AG04449 (cell line): ENCODE measurements around the gene MYBPH.

Source experiments
- CTCF ChIA-PET: fragments of 350-600 bp; formaldehyde crosslinking; extraction: SDS; loops from one replicate; lab custom pipeline; 2021; ENCODE audit warnings: antibody characterized with exemption; lab: Yijun Ruan, JAX
- POLR2A ChIA-PET: fragments of 400-600, 350-600 bp; formaldehyde crosslinking; extraction: SDS; loops from one replicate; lab custom pipeline; 2020; ENCODE audit warnings: antibody characterized with exemption, inconsistent platforms; lab: Yijun Ruan, JAX
- DNase-seq: peaks from one replicate; pipeline ENCODE4 v3.0.0-alpha.2; 2010; ENCODE audit warnings: low read depth, low spot score
- H3K4me3 ChIP-seq: 2 replicates; pipeline ENCODE4 v1.5.1; 2011; ENCODE audit warnings: low read depth, mild to moderate bottlenecking, control low read depth, low read length
- TF ChIP-seq, protein P1 (sequence below): IDR thresholded peaks from one replicate; pipeline ENCODE4 v1.5.1; 2011; ENCODE audit warnings: mild to moderate bottlenecking, moderate library complexity, low read length, control low read depth, inconsistent platforms; ENCODE audit not compliant: insufficient read depth; ENCODE audit errors: missing control alignments

The MYBPH gene

DNA sequence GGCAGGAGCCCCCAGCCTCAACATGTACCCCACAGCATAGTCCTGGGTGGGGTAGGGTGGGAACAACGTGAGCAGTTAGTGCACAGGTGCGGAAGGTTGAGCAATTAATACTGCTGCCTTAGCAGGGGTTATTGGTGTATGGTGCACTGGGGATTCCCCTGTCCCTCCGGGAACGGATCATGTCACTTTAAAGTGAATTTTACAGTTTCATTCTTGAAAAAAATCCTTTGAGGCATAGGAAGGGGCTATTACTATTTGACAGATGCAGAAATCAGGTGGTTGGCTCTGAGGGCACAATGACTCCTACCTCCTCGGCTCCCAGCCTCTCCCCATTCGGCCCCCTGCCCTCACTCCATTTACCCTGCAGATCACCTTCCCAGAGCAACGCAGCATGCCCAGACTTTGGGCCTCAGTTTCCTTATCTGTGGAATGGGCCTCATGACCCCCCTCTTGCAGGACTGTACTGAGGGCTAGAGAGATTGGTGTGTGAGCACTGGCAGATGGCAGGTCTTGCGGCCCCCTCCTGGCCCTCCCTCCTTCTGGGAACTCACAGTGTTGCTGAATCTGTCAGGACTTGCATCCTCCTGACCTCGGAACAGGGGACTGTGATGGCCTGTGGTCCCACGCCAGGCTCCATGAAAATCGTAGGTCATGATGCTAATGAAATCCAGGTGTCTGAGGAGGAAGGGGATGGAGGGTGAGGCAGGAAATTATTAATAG, 5.1 kb upstream of the MYBPH start:
- TF ChIP-seq, protein P1, sequence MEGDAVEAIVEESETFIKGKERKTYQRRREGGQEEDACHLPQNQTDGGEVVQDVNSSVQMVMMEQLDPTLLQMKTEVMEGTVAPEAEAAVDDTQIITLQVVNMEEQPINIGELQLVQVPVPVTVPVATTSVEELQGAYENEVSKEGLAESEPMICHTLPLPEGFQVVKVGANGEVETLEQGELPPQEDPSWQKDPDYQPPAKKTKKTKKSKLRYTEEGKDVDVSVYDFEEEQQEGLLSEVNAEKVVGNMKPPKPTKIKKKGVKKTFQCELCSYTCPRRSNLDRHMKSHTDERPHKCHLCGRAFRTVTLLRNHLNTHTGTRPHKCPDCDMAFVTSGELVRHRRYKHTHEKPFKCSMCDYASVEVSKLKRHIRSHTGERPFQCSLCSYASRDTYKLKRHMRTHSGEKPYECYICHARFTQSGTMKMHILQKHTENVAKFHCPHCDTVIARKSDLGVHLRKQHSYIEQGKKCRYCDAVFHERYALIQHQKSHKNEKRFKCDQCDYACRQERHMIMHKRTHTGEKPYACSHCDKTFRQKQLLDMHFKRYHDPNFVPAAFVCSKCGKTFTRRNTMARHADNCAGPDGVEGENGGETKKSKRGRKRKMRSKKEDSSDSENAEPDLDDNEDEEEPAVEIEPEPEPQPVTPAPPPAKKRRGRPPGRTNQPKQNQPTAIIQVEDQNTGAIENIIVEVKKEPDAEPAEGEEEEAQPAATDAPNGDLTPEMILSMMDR = no peak
- ChIA-PET POLR2A (no interaction called here), CTCF (interaction anchor here (10.5 kb wide), 1 partner anchor 9 kb away, joined by 94 read pairs; no protein-coding TSS in a partner anchor)
- DNase-seq = no peak
- no peak overlapping the region for H3K4me3 ChIP-seq

DNA sequence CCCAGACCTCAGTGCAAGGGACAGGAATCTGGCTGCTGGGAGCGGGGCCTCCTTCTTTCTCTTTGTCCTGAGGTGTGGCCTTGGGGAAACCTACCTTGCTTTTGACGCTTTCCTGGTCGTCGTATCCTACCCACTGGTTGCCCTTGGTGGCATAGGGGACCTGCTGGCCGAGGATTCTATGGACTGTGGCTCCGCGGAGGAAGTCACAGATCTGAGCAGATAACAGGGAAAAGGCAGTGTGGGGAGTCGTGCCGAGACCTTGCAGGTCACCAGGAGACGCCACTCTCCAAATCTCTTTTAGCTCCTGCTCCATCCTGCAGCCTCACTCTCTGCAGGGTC, 4.0 kb upstream of the MYBPH start:
- POLR2A ChIA-PET = interaction anchor here (1.0 kb wide), 1 partner anchor 12 kb away, joined by 3 read pairs; no protein-coding TSS in a partner anchor
- no peak for DNase-seq
- CTCF ChIA-PET = interaction anchor here (1.2 to 15.2 kb wide), 4 partner anchors 8 to 140 kb away, joined by 3 to 209 read pairs (median 49); no protein-coding TSS in a partner anchor
- TF ChIP-seq, protein P1 = no peak
- H3K4me3 ChIP-seq = no peak overlapping the region

DNA sequence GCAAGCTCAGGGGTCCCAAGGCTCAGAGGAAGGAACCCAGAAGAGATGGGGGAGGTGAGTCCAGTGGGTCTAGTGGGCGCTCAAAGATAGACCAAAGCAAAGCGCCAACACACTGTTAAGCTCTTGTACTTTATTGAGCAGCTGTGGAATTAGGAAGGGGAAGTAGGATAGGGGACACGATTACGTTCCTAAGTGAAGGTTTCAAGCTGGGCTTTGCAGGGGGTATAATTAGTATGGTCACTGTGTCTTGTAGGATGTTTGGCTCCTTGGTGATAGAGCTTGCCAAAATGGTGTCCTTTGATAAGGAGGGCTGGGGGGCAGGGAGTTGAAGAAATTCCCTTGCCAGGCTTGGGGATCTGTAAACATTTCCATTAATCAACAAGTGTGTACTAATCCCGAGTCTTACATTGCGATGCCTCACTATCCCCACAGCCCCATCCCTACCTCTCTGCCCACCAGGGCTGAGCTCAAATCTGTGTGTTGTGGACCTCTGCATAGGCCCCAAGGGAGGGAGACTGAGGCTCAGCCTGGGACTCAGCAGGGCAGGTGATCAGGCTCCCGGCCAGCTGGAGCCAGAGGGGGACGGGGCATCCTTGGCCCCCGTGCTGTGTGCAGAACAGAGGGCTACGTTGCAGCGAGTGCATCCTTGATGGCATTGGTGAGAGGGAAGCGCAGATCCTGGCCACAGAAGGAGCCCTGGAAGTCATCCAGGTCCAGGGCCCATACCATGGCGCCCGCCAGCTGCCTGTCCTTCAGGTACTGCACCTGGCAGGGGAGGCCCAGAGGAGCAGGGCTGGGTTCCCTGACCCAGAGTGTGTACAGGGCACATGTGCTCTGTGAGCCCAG, 3.4 kb upstream of the MYBPH start:
- TF ChIP-seq, protein P1 = no peak

GRCh38 chr1:203178083-203178482, 2.5 kb upstream of the MYBPH start:
- CTCF ChIA-PET = interaction anchor here (0.9 to 15.2 kb wide), 5 partner anchors 7 to 138 kb away, joined by 4 to 209 read pairs (median 23); no protein-coding TSS in a partner anchor
- DNase-seq = no peak
- H3K4me3 ChIP-seq = no peak overlapping the region
- TF ChIP-seq, protein P1 = no peak
- POLR2A ChIA-PET = interaction anchor here (0.6 kb wide), 1 partner anchor 599 kb away, joined by 3 read pairs; no protein-coding TSS in a partner anchor

More for the DNA sequence above, 3.4 kb upstream of the MYBPH start:
- POLR2A ChIA-PET = interaction anchor here (1.0 kb wide), 1 partner anchor 13 kb away, joined by 3 read pairs; no protein-coding TSS in a partner anchor
- CTCF ChIA-PET = interaction anchor here (0.9 to 15.2 kb wide), 7 partner anchors 8 to 139 kb away, joined by 3 to 209 read pairs (median 5); no protein-coding TSS in a partner anchor
- H3K4me3 ChIP-seq = no peak overlapping the region
- no peak for DNase-seq

GRCh38 chr1:203177470-203178039, 1.9 kb upstream of the MYBPH start:
- TF ChIP-seq, protein P1 = no peak
- CTCF ChIA-PET = interaction anchor here (1.2 to 15.2 kb wide), 4 partner anchors 8 to 137 kb away, joined by 3 to 209 read pairs (median 14); no protein-coding TSS in a partner anchor
- POLR2A ChIA-PET = interaction anchor here (0.6 kb wide), 1 partner anchor 599 kb away, joined by 3 read pairs; no protein-coding TSS in a partner anchor
- no peak overlapping the region for H3K4me3 ChIP-seq
- DNase-seq = no peak
